GM12892 (cell line): ENCODE results near the gene ADARB2.
"Not testable (repeated sequence)": the region's sequence is repeated elsewhere in the genome, so short reads cannot be mapped to it uniquely, and the experiment has no call there.

ENCODE experiments used
- DNase-seq: peaks from one replicate; pipeline ENCODE4 v3.0.0; 2011; ENCODE audit not compliant: insufficient read length
- FAIRE-seq: peaks from 2 replicates; lab custom pipeline; 2011; peaks lifted over from hg19 to GRCh38; lab: Jason Lieb, UNC
- POLR2A ChIP-seq: IDR thresholded peaks from 2 replicates; pipeline ENCODE4 v1.6.1; 2011; ENCODE audit warnings: low read depth, low read length, control low read depth
- POLR2AphosphoS5 ChIP-seq: IDR thresholded peaks from 2 replicates; pipeline ENCODE4 v1.6.1; 2011; ENCODE audit warnings: low read depth, low read length, control low read depth
- TAF1 ChIP-seq: IDR thresholded peaks from 2 replicates; pipeline ENCODE4 v1.6.1; 2011; ENCODE audit warnings: low read depth, mild to moderate bottlenecking, control low read depth, low read length, borderline replicate concordance

The ADARB2 gene

DNA sequence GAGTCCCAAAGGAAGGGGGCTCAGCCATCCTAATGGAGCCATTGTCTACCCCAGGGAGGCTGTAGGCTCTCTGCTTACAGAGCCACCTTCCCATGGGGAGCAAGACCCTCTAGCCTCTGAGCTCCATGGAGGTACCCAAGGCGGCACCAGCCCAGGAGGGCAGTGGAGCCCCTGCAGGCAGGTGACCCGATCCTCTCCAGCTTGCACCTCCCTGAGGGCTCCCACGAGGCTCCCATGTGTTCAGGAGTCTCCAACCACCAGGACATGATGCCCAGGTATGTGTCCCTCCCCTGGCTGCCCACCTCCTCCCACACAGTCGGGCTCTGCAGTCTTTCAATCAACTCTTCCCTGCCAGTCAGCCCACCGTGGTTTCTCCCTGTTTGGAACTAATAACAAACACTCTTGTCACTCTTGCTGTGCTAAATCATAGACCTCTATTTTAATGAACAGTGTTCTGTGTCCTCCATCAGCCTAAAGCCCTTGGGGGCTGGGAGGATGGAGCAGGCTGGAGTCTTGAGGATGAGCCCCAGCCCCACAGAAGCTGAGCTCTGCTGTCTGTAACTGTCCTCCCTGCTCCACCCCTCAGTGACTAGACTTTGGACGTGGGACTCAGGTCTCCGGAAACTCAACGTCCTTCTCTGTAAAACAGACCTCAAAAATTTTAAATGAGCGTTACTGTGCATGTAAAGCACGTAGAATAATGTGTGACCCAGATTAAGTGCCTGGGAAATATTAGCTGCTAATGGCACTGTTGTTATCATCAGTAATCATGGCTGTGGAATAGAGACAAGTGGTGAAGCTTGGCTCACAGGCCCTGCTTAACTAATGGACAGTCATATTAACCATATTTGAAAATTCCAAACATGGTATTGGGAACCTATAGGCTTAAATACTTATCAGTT is 382.3 kb downstream of the ADARB2 start:
- FAIRE-seq, result no peak
- TF ChIP-seq POLR2A (no peak), POLR2AphosphoS5 (no peak), TAF1 (no peak)
- DNase-seq, result no peak

DNA sequence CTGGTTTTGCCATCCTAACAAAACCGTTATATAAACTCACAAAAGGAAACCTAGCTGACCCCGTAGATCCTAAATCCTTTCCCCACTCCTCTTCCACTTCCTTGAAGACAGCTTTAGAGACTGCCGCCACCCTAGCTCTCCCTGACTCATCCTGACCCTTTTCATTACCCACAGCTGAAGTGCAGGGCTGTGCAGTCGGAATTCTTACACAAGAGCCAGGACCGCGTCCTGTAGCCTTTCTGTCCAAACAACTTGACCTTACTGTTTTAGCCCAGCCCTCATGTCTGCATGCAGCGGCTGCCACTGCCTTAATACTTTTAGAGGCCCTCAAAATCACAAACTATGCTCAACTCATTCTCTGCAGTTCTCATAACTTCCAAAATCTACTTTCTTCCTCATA is 385.0 kb downstream of the ADARB2 start:
- not testable (repeated sequence) for FAIRE-seq, DNase-seq

DNA sequence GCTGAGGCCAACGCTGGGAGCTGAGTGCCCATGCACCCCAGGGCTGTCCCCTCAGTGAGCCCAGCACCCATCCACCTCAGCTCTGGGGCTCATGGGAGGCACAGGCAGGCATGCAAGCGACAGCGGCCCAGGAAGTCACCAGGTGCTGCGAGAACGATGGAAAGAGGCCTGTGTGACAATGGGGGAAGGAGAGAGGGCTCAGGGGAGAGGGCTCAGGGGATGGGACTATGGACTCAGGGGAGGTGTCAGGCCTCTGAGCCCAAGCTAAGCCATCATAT is 388.6 kb downstream of the ADARB2 start:
- no peak for FAIRE-seq
- DNase-seq, result no peak
- no peak for TF ChIP-seq POLR2AphosphoS5

DNA sequence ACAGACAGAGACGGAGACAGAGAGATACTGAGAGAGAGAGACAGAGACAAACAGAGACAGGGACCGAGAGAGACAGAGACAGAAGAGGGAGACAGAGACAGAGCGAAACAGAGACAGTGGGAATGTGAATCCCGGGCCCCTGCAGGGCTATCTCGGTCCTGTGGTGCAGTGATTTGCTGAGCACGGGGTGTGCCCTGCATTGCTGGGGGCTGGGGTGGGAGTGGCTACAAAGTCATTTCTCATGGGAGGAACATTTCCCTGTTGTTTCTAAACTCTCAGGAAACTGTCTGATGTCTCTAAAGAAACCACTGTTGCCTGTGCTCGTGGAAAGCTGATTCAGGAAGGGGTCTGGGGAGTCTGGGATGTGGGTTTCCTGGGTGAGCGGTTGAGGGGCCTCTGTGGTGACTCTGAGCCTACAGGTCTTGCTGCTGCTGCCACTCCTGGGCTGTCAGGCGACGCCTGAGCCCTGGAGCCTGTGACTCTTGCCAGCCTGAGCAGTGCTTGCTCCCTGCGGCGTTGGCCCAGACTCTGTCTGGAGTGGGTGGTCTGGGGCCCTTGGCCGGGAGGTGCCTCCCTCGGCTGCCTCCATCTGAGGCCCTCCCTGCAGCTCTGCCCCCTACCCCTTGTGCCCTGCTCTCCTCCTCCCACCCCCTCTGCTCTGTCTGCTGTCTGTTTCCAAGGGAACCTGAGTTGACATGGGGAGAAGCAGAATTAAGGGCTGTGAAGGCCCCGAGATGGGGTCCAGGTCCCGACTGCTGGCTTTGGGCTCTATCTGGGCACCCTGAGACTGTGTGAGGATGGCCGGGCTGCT is 389.2 kb downstream of the ADARB2 start:
- DNase-seq, result no peak
- TF ChIP-seq POLR2AphosphoS5 (no peak), POLR2A (no peak), TAF1 (no peak)
- FAIRE-seq, result no peak

DNA sequence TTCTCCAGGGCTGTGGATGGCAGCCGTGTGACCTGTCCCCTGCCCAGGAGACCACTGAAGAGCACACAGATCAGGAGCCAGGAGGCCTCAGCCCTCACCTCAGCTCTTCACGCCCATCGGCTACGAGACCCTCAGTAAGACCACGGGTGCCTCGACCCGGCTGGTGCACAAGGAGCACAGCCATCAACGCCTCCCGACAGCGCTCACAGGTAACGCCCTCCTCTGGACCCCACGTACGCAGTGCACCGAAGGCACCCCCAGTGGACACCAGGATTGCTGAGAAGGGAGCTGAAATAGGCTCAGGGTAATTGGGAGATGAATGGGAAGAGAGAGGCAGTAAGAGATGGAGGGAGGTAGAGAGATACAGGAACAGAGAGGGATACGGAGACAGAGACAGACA is 389.8 kb downstream of the ADARB2 start:
- no peak for DNase-seq
- TF ChIP-seq POLR2A (no peak), TAF1 (no peak), POLR2AphosphoS5 (no peak)
- FAIRE-seq, result no peak

DNA sequence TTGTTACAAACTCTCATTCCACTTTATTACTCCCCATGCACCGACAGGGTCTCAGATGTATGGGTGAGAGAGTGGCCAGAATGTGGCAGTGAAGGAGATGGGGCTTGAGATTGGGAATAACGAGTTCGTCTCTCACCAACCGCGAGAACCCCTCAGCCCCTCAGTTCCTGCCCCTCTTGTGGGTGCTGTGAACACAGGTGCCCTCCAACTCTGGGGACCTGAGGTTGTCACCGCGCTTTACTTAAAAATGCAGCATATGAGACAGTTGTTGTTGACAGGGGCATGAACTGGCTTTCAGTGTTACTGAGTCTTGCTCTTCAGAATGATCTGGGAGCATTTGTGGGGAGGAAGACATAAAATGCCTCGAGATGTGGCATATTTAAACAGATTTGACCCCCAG is 391.1 kb downstream of the ADARB2 start:
- TF ChIP-seq TAF1 (no peak), POLR2A (no peak), POLR2AphosphoS5 (no peak)
- no peak for DNase-seq
- no peak for FAIRE-seq

DNA sequence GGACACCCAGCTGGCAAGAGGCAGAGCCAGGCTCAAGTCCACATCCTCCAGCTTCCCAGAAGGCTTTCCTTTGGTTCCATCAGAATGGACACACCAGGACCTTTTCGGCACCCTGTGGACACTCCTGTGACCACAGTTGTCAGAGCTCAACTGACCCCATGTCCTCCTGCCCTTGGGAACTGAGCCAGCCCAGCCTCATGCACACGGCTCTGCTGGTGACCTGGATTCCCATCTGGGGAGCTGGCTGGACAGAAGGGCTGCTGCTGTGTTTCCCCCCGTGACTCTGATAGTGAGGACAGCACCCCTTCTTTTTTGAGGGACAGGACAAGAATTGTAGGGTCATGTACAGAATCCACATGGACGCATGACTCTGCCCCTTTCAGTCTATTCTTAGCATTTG is 392.0 kb downstream of the ADARB2 start:
- DNase-seq, result no peak
- no peak for FAIRE-seq
- TF ChIP-seq POLR2A (no peak), TAF1 (no peak), POLR2AphosphoS5 (no peak)

DNA sequence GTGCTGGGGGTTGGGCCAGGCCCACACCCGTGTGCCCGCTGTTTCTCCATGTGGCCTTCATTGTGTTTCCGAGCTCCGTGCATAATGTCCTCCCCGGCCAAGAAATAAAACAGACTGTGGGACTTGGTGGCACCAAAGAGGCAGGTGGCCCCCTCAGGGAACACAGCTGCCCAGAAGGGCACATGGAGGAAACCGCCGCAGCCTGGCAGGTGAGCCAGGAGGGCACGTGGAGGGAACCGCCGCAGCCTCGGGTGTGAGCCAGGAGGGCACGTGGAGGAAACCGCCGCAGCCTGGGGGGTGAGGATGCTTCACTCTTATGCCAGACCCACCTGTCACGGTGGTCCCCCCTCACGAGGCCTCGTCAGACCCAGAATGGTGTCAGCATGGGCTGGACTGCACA is 392.5 kb downstream of the ADARB2 start:
- FAIRE-seq (no peak), DNase-seq (no peak)
- TF ChIP-seq POLR2A (no peak), TAF1 (no peak), POLR2AphosphoS5 (no peak)

DNA sequence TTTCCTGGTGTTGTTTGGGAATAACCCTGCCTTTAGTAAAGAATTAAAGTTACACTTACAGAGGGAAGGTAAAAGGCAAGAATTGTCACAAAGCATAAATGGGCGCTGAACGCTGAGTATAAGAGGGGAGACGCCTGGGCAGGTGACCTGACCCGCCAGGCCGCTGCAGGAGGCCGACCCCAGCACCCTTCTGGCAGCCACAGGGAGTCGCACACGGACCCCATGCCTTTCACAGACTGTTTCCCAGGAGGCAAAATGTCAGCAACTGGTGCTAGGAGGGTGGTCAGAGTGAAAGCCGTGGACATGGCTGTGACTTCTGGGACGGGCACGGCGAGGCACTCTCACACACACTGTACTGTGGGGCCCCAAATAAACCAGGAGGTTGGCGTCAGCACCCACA is 392.9 kb downstream of the ADARB2 start:
- FAIRE-seq (no peak), DNase-seq (no peak)
- TF ChIP-seq TAF1 (no peak), POLR2AphosphoS5 (no peak), POLR2A (no peak)

DNA sequence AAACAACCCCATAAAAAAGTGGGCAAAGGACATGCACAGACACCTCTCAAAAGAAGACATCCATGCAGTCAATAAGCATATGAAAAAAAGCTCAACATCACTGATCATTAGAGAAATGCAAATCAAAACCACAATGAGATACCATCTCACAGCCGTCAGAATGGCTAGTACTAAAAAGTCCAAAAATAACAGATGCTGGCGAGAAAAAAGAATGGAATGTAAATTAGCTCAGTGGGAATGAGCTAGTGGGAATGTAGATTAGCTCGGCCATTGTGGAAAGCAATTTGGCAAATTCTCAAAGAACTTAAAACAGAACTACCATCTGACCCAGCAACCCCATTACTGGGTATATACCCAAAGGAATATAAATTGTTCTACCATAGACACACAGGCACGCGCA is 394.1 kb downstream of the ADARB2 start:
- DNase-seq (no peak), FAIRE-seq (no peak)
- no peak for TF ChIP-seq POLR2A
- TF ChIP-seq POLR2AphosphoS5, result no peak
- TF ChIP-seq TAF1, result no peak

DNA sequence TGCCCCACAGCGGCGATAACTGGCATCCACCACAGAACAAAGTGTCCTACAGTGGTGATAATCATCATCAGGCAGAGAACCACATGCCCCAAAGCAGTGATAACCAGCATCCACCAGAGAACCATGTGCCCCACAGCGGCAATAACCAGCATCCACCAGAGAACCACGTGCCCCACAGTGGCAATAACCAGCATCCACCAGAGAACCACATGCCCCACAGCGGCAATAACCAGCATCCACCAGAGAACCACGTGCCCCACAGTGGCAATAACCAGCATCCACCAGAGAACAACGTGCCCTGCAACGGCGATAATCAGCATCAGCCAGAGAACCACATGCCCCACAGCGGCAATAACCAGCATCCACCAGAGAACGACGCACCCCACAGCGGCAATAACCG is 396.3 kb downstream of the ADARB2 start:
- FAIRE-seq, DNase-seq: not testable (repeated sequence)

DNA sequence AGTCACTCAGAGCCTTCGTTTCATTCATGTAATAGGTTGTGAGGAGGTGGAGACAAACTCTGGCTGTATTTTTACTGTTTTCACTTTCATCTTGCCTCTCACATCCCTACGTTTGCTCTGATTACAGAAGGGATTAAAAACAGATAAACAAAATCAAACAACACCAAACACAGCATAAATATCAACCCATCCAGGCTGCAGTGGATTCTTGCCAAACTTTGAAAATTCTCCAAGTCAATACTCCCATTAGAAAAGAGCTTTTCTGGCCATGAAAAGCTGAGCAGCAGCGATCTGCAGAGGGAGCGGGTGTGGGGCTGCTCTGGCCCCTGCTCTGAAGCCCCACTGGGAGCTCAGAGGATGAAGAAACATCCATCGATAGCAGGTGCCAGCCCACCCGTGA is 397.9 kb downstream of the ADARB2 start:
- no peak for DNase-seq
- FAIRE-seq, result no peak
- TF ChIP-seq TAF1 (no peak), POLR2AphosphoS5 (no peak), POLR2A (no peak)
